ENCODE measurements around the gene PDHB. TPM values are rescaled to one million over a fixed set of nuclear protein-coding genes. Genes with fewer than 3 reads are reported as not detected.

PDHB gene
- total and polyA plus RNA-seq, 8 donors: 55.5 to 88.5 (median 78.1) TPM

- no peaks in the 10 kb centered on the region for H3K9me3 ChIP-seq
- DNase-seq (no peak), ATAC-seq (no peak)
- no peak overlapping the region for H3K4me3 ChIP-seq
- H3K36me3 ChIP-seq: peaks cover 0 to 45% of the 10 kb centered on the region in 2 donors
- H3K27ac ChIP-seq: peak overlapping the region in 1 of 2 donors; percentile 16
- no peaks in the 10 kb centered on the region for H3K27me3 ChIP-seq
- TF ChIP-seq CTCF (IDR thresholded peaks at IDR 0.05): no peak
- intact Hi-C loops (cut with DNase I): no loop called here
- peaks cover 15 to 24% of the 10 kb centered on the region in 2 donors for H3K4me1 ChIP-seq
Observed at GRCh38 chr3:58392181-58392580, 41.5 kb downstream of the PDHB start.

GRCh38 chr3:58391156-58391865, 42.3 kb downstream of the PDHB start:
- peaks cover 0 to 36% of the 10 kb centered on the region in 2 donors for H3K36me3 ChIP-seq
- peaks cover 23 to 31% of the 10 kb centered on the region in 2 donors for H3K4me1 ChIP-seq
- H3K4me3 ChIP-seq: no peak overlapping the region
- ATAC-seq: no peak
- TF ChIP-seq CTCF (IDR thresholded peaks at IDR 0.05): no peak
- H3K27me3 ChIP-seq: no peaks in the 10 kb centered on the region
- no peaks in the 10 kb centered on the region for H3K9me3 ChIP-seq
- DNase-seq: no peak
- H3K27ac ChIP-seq: peak overlapping the region in 1 of 2 donors; percentile 5
- intact Hi-C loops (cut with DNase I): no loop called here

GRCh38 chr3:58388550-58389091, 45.0 kb downstream of the PDHB start:
- Histone ChIP-seq H3K27ac (peak overlapping the region in 1 of 2 donors; percentile 60), H3K27me3 (no peaks in the 10 kb centered on the region), H3K36me3 (peaks cover 0 to 27% of the 10 kb centered on the region in 2 donors), H3K4me3 (no peak overlapping the region), H3K4me1 (peaks cover 23 to 27% of the 10 kb centered on the region in 2 donors), H3K9me3 (no peaks in the 10 kb centered on the region)
- DNase-seq (peak in 2 of 4 donors; percentile 87 to 88), ATAC-seq (peak; percentile 33)
- intact Hi-C loops (cut with DNase I): no loop called here
- TF ChIP-seq CTCF (IDR thresholded peaks at IDR 0.05): no peak

- Histone ChIP-seq H3K36me3 (peaks cover 0 to 27% of the 10 kb centered on the region in 2 donors), H3K27ac (peak overlapping the region; percentile 24 to 60), H3K9me3 (no peaks in the 10 kb centered on the region), H3K27me3 (no peaks in the 10 kb centered on the region), H3K4me1 (peaks cover 23 to 27% of the 10 kb centered on the region in 2 donors), H3K4me3 (no peak overlapping the region)
- TF ChIP-seq CTCF (IDR thresholded peaks at IDR 0.05): no peak
- intact Hi-C loops (cut with DNase I): no loop called here
- peak in 2 of 4 donors; percentile 67 to 69 for DNase-seq
- no peak for ATAC-seq
Observed at GRCh38 chr3:58387650-58388546, 45.7 kb downstream of the PDHB start.
